EL (cell line): ENCODE measurements around the gene CHRFAM7A.
"Not testable (repeated sequence)": the region's sequence is repeated elsewhere in the genome, so short reads cannot be mapped to it uniquely, and the experiment has no call there.

Source experiments
- DNase-seq: peaks from one replicate; pipeline ENCODE4 v3.0.0-alpha.2; 2016

The CHRFAM7A gene

DNA sequence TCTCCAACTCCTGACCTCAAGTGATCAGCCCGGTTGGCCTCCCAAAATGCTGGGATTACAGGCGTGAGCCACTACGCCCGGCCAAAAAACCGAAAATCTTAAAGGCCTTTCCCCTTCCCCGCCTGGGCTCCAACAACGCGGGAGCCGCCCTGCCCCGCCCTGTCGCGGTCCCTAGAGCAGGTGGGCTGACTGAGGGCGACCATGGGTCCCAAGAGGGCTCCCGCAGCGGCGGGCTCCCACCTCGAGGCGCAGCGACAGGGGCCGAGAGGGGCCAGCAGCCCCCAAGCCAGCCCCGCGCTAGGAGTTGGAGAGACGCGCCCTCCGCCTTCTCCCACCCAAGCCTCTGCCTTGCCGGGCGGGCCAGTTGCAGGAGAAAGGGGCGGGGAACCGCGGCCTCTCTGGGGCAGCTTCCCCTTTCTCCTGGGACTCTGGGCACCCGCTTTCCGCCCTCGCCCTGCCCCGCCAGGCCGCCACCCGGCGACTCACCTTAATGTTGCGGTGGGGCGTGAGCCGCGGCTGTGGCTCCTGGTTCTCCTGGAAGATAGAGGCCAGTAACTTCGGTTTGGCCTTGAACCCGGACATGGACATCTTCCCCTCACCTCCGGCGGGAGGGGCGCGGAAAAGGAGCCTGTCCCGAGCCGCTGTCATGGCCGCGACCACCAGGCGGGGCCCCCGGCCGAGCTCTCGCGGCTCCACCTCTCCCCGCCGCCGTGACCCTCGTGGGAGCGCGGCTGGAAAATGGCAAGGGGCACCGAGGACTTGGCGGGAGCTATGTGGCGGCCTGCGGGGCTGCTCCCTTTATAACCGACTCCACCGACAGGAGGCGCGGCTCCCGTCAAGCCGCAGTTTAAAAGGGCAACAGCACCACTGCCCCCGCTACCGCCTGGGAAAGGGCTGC is at the start of gene CHRFAM7A:
TSS of gene CHRFAM7A (minus strand) at position 775 of the 898 bp plus-strand sequence. CDS start 10,189 bp downstream, outside the sequence.
- DNase-seq = not testable (repeated sequence)

DNA sequence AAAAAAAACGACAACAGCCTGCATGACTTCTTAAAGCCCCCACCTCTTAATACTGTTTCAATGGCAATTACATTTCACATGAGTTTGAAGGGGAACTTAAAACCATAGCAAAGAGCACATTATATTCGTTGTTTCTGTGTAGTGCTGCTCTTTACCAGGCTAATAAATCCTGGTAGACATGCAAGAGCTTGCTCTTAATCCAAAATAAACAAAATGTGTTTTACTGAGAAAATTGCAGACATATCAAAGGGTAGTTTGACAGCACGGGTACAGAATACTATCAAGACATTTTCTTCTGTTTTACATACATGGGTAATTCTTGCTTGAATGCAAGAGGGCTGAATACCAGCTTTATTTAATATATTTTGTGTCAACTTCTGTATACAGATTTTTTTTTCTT is 45.0 kb upstream of the CHRFAM7A start:
- DNase-seq = not testable (repeated sequence)

DNA sequence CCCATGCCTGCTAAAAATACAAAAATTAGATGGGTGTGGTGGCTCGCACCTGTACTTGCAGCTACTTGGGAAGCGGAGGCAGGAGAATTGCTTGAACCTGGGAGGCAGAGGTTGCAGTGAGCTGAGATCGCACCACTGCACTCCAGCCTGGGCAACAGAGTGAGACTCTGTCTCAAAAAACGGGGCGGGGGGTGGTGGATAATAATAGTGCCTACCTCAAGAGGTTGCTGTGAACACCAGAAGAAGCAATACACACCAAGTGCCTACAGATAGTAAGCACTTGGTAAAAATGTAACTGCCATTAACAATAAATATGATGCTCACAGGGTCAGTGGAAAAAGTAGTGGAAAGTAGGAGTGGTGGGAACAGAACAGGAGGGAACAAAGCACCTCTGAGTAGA is 42.5 kb upstream of the CHRFAM7A start:
- DNase-seq = not testable (repeated sequence)

DNA sequence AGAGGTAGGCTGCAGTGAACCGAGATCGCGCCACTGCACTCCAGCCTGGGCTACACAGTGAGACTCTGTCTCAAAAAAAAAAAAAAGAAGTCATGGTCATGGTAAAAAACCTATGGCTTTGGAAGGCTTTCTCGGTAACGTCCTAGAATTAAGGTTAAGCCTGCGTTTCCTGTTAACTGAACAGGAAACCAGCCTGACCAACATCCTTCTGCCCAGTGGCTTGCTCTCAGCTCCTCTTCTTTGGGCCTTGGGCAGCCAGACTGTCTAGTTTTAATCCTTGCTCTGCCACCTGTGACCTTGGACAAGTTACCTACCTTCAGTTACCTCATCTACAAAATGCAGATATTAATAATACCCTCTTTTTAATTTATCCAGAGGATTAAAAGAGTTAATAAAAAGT is 27.4 kb upstream of the CHRFAM7A start:
- not testable (repeated sequence) for DNase-seq

DNA sequence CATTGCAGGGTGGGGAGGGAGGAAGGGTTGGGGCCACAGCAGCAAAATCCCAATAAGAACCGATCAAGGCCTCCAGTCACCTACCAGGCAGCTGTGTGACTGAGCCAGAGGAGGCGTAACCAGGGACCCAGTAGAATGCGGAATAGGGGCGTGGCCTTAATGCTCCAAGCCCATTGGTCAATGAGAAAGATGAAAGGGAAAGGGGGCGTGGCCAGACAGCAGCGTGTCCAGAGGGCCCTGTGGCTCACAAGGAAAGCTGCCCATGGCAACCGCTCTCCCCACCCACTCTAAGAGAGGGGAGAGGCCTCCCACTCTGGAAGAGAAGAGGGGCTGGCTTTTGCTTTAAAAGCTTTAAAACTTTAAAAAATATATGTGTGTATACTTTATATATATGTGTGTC is 20.8 kb upstream of the CHRFAM7A start, which contains the start of gene GOLGA8R:
TSS of gene GOLGA8R (minus strand) at position 101 of the 400 bp plus-strand sequence. CDS start at position 3, 98 bp downstream.
- DNase-seq = not testable (repeated sequence)

DNA sequence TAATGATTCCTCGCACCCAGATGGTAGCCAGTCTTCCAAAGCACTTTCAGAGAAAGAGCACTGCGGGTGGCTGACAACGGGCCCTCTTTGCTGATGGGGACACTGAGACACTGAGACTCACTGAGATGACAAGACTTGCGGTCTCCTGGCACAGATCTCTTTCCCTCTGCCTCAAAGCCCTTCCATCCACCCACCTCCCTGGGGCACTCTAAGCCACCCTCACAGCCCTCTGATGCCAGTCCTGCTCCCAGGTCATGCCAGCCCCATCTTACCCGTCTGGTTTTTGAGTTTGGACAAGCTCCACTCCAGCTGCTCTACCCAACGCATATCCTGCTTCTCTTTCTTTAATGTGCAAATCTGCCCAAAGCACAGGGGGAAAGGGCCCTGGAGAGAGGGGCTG is 14.3 kb upstream of the CHRFAM7A start:
- DNase-seq = not testable (repeated sequence)

DNA sequence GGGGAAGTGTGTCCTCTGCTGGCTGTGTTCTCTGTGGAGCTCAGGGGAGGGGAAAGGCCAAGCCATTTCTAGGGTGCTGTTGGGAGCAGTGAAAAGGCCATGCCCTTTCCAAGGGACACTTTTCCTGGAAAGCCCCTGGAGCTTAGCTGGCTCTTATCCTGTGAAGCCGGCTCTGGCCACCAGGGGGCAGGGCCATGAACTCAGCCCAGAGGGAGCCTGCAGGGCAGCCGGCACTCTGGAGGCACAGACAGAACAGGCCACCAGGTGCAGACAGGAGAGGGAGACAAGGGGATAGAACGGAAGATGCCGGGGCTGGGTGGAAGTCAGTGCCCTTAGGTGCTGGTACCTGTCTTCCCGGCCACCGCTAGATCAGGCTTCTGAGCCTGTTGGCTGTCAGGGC is 5.6 kb upstream of the CHRFAM7A start:
- not testable (repeated sequence) for DNase-seq

DNA sequence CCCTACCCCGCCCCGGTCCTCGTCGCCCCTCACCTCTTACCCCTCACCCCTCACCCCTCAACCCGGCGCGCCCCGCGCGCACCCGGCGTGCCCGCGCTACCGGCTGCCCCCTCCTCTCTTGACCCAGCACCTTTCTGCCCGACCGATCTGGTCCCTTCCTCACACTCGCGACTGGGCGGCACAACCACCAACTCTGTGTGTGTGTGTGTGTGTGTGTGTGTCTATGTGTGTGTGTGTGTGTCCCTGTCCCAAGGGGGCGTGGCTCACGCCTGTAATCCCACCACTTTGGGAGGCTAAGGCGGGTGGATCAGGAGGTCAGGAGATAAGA is 288 bp upstream of the CHRFAM7A start:
- DNase-seq = not testable (repeated sequence)

DNA sequence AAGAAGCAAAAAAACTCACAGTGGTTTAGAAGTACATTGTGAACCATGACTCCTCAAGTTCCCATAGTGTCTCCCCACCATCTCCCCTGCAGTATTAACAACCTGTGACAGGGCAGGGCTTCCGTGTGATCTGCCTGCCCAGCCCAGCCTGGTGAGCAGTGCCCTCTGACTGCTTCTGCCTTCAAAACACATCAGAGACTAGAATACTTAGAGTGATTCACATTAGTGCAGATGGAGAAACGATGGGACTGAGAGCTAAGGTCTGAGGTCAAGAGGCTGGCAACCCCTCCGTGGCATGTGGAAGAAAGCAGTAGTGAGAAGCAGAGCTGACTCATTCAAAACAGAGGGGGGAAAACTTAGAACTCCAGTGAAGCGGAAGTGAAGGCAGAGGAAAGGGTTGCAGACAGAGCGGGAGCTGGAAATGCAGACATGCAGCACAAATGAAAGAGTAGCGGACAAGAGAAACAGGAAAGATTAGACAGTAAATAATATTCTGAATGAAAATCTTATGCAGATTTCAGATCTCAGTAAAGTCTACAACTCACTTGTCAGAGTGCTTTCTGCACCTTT is 6.9 kb downstream of the CHRFAM7A start:
- not testable (repeated sequence) for DNase-seq

DNA sequence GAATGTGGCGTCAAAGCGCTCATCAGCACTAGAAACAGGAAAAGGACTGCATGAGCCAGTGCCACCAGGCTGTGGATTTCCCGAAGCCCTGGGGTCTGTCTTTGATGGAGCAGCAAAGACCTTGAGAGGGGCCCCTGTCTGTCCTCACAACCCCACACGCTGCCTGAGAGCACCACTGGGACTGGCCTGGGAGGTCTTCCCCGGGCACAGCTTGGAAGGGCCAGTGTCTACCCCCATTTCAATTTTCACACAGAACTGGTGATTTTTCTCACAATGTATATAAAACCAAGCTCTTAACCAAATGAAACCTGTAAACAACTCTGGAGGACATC is 16.3 kb downstream of the CHRFAM7A start:
- DNase-seq = not testable (repeated sequence)

DNA sequence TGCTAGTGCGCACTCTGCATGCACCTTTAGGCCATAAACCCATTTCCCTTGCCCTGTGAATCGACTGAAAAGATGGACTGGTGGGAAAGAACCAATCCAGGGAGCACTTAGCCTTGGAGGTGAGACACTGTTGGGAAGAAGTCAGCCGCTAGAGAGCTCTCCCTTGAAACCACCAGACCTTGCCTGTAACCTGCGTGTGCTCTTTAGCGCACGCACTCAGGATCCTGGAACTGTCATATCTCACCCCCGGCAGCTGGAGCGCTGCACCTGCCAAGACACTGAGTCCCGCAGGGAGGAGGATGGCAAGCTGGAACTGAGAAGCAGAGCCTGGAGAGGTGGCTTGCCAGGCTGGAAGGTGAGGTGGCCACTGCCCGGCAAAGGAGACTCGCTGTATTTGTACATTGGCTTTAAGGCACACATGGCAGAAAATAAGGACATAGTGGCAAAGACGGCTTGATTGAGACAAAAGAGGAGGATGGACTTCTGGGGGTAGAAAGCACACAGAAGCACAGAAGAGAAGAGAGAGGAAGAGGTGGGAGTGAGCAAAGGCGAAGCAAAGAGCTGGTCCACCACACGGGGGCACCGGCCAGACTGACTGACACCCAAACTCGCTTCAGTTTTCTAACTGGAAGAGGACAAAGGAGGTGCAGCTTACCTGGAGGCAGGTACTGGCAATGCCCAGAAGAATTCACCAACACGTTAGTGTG is 16.8 kb downstream of the CHRFAM7A start:
- DNase-seq = not testable (repeated sequence)

DNA sequence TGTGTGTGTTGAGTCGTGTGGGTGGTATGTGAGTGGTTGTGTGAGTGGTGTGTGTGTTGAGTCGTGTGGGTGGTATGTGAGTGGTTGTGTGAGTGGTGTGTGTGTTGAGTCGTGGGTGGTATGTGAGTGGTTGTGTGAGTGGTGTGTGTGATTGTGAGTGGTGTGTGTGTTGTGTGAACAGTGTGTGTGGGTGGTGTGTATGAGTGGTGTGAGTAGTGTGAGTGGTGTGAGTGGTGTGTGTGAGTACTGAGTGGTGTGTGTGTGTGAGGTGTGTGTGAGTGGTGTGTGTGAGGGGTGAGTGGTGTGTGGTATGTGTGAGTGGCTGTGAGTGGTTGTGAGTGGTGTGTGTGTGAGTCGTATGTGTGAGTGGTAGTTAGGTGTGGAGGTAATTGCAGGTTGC is 17.5 kb downstream of the CHRFAM7A start:
- DNase-seq = not testable (repeated sequence)

DNA sequence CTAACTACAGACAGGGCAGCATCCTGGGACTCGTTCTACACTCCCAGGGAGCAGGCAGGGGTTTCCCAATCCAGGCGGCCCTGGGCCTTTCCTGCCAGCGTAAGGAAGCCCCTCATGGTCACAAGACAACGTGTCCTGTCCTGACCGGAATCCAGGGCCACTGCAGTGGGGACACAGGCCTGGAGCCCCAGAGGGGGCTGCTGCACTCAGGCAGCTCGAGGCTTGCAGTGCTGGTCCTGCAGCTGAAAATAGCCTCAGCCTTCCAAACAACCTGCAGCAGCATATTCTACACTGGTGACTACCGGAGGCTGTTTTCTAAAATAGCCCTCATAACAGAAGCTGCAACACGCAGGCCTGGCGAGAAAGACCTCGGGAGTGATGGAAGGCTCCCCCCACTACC is 18.5 kb downstream of the CHRFAM7A start:
- not testable (repeated sequence) for DNase-seq

DNA sequence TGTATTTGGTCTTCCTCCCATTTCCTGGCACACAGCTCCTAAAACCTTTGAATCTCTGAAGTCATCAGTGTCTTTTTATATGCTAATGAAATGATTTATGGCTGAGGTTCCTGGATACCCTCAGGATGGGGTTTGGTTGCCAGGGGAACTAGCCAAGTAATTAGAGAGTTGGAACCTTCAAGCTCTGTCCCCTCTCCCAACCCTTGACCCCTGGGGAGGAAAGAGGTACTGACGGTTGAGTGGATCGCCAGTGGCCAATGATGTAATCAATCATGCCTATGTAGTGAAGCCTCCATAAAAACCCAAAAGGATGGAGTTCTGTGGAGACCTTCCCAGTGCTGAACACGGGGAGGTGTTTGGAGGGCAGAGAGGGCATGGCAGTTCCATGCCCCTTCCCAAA is 25.1 kb downstream of the CHRFAM7A start:
- not testable (repeated sequence) for DNase-seq

DNA sequence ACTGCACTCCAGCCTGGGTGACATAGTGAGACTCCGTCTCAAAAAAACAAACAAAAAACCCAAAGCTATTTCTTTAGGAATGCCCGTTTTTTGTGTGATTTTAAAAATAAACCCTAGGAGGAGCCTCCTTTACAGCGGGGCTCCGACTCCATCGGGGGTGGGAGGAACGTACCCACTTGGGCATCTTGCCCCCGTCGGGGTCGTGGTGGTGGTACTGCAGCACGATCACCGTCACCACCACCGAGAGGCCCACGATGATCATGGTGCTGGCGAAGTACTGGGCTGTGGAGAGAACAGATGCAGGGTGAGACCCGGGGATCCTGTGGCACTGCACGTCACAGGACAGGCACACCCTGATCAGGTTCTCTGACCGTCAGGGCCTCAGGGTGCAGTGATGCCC is 26.1 kb downstream of the CHRFAM7A start:
- DNase-seq = not testable (repeated sequence)

DNA sequence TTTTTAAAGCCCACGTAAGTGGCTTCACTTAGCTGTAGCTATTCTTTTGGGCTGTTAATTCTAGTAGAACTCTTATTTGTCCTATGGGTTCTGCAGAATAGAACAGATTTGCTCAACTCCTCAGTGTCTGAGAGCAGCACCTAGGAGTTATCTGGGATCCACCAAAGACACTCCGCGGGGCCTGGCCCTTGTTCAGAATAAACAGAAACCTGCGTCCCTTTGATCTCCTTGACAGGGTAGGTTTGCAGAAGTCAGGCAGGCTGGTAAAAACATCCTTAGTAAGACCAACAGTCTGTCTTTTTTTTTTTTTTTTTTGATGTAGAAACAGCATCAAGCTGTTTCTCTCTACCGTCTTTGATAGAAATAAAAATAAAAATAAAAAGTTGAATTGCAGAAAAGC is 31.9 kb downstream of the CHRFAM7A start:
- not testable (repeated sequence) for DNase-seq

DNA sequence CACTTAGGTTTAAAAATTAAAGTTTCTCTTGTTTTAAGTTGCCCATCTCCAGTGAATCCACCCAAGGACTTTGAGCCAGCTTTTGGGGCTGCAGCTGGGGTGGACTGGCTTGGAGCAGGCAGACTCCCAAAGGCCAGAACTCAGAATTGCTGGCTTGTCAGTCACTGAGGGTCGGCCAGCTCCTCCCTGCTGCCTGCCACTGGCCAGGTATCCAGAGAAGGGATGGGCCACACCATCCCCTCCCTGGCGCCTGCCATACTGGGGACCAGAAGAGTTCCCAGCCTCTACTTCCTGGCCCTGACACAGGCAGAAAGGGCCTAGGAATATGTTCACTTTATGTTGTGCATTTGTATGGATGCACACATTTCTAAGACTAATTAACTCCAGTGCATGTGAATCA is 32.4 kb downstream of the CHRFAM7A start:
- DNase-seq = not testable (repeated sequence)

DNA sequence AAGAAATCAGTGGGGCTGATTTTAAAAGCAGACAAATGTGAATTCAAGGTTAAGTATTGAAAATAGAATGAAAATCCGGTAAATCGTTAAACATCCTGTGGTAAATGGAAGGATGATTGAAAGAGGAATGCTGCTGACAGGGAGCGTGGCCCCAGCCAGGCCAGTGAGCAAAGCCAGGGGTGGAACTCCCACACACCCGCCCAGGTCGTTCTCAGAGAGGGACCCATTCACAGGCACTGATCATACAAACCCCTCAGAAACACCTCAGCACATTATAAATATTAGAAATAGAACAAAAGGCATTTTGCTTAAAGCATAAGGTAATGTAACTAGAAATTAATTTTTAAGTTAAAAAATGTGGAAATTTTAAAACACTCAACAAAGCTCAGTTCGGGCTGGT is 38.3 kb downstream of the CHRFAM7A start:
- not testable (repeated sequence) for DNase-seq

DNA sequence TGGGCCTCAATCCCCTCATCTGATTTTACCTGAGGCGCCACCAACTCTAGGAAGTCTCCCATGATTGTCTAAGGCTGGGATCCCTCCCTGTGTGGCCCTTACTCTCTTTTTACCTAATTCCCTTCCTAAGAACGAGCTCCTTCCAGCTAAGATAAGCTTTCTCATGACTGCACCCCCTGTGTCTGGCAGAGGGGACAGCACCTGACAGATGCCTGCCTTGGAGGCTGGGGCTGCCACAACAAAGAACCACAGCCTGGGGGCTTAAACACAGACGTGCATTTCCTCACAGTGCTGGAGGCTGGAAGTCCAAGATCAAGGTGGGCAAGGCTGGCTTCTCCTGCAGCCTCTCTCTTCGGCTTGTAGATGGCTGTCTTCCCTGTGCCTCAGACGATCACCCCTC is 43.5 kb downstream of the CHRFAM7A start:
- DNase-seq = not testable (repeated sequence)

DNA sequence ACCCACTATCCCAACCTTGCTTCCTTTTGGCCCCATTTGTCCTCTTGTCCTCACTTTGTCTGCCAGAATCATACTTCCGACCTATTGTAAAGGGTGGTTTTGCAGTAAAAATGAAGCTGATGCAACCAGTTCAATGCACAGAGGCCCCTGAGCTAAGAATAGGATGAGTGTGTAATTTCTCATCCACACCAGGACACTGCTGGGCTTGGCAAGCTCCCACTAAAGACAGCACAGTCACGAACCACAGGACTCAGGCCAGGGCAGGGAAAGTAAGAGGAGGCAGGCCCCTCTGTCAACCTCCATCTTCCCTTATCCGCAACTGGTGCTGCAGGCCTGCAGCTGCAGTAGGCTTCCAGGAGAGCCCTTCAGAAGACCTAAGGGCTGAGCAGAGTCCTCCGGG is 56.8 kb downstream of the CHRFAM7A start:
- DNase-seq = not testable (repeated sequence)

DNA sequence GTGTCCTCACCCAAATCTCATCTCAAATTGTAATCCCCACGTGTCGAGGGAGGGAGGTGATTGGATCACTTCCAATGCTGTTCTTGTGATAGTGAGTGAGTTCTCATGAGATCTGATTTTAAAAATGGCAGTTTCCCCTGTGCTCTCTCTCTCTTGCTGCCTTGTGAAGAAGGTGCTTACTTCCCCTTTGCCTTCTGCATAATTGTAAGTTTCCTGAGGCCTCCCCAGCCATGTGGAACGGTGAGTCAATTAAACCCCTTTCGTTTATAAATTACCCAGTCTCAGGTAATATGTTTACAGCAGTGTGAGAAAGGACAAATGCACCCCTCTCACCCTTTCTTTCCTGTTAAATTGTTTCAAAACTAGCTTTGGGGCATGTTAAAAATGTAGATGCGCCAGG is 59.2 kb downstream of the CHRFAM7A start:
- not testable (repeated sequence) for DNase-seq

DNA sequence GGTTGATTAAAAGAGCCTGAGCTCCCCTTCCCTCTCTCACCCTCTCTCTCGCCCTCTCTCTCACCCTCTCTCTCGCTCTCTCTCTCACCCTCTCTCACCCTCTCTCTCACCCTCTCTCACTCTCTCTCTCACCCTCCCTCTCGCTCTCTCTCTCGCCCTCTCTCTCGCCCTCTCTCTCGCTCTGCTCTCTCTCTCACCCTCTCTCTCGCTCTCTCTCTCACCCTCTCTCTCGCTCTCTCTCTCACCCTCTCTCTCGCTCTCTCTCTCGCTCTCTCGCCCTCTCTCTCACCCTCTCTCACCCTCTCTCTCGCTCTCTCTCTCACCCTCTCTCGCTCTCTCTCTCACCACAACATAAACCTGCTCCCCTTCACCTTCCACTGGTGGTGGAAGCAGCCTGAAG is 67.2 kb downstream of the CHRFAM7A start:
- not testable (repeated sequence) for DNase-seq

DNA sequence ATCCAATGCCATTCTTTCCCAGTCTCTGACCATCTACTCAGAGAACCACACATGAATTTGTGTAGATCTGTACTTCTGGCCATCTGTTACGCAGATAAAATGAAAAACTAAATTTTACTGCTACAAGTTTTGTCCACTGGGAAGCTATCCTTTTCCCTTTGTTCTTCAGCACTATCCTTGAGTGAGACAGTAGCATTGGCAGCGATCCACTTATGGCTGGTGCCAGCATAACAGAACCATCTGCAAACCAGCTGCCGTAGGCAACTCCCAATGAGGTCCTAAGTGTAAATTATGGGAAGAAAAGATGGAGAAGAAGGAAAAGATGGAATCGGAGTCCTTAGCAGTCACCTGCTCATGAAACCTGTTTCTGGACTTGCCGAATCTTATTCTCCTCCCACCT is 72.3 kb downstream of the CHRFAM7A start:
- not testable (repeated sequence) for DNase-seq

DNA sequence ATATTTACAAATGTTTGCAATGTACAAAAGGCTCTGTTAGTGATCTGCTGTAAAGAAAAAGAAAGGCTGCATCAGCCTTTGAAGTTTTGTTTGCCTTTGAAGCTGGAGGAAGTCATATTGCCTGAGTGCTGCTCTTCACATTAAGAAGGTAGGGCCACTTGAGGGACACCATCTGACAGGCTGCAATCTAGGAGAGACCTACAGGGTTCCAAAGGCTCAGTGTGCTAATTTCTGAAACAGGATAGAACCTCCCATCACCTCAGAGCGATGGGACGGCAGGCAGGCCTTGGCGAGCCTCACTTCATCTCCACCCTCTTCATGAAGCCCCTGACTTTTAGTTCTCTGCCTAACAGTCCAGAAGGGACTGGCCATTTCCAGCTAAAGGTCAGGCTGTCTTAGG is 77.6 kb downstream of the CHRFAM7A start:
- not testable (repeated sequence) for DNase-seq
